ENCODE results near the gene LPCAT2.

Gene LPCAT2

DNA sequence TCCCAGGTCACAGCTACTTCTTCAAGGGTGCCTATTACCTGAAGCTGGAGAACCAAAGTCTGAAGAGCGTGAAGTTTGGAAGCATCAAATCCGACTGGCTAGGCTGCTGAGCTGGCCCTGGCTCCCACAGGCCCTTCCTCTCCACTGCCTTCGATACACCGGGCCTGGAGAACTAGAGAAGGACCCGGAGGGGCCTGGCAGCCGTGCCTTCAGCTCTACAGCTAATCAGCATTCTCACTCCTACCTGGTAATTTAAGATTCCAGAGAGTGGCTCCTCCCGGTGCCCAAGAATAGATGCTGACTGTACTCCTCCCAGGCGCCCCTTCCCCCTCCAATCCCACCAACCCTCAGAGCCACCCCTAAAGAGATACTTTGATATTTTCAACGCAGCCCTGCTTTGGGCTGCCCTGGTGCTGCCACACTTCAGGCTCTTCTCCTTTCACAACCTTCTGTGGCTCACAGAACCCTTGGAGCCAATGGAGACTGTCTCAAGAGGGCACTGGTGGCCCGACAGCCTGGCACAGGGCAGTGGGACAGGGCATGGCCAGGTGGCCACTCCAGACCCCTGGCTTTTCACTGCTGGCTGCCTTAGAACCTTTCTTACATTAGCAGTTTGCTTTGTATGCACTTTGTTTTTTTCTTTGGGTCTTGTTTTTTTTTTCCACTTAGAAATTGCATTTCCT lies 3.4 kb upstream of the LPCAT2 start:
- peak; percentile 13 for DNase-seq

GRCh38 chr16:55506083-55506482 lies 2.8 kb upstream of the LPCAT2 start:
- DNase-seq, result no peak

DNA sequence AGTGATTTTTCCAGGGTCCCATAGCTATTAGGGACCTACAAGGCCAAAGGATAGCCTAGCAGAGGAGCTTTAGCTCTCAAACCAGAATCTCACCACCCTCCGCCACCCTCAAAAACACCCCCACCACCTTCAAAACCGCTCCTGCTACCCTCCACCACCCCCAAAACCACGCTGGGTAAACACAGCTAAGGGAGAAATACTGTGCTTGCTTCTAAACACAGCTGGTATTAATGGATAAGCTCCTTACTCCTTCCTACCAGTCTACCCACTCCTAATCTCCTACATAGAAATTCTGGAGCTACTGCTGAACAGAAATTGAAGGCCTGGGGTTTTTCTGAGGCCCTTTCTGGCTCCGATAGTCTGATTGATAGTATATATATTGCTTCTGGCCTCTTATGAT lies 2.2 kb upstream of the LPCAT2 start:
- no peak for DNase-seq

- peak; percentile 8 for DNase-seq
Observed at GRCh38 chr16:55508271-55508921, 476 bp upstream of the LPCAT2 start.

GRCh38 chr16:55510185-55510805 lies 1.4 kb downstream of the LPCAT2 start:
- DNase-seq, result no peak

- no peak for DNase-seq
Observed at GRCh38 chr16:55512941-55513340, 4.1 kb downstream of the LPCAT2 start.

DNA sequence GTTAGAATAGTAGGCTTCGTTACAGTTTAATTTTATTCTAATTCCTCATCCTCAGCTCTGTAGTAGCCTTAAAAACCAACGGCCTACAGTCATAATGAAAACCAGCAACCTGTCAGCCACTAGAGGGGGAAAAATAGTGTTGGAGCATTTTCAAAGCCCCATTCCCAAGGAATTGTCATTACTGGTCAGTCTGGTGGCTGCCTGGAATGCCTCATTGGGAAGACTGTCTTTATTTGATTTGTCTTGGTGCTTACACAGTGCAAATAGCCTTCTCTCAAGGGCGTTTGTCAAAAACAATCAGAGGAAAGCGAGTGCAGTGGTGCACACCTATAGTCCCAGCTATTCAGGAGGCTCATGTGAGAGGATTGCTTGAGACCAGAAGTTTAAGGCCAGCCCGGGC lies 4.7 kb downstream of the LPCAT2 start:
- no peak for DNase-seq

GRCh38 chr16:55515111-55515510 lies 6.2 kb downstream of the LPCAT2 start:
- no peak for DNase-seq

DNA sequence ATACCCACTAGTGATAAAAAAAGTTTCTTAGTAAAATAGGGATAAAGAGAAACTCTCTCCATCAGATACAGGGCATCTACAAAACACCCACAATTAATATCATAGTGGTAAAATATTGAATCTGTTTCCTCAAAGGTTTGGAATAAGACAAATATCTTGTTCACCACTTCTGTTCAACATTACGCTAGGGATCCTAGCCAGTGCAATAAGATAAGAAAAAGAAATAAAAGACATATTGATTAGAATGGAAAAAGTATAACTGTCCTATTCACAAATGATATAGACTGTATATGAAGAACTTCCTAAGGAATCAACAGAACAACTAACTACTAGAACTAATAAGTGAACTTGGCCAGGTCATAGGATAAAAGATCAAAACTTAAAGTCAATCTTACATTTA lies 12.9 kb downstream of the LPCAT2 start:
- DNase-seq, result no peak

DNA sequence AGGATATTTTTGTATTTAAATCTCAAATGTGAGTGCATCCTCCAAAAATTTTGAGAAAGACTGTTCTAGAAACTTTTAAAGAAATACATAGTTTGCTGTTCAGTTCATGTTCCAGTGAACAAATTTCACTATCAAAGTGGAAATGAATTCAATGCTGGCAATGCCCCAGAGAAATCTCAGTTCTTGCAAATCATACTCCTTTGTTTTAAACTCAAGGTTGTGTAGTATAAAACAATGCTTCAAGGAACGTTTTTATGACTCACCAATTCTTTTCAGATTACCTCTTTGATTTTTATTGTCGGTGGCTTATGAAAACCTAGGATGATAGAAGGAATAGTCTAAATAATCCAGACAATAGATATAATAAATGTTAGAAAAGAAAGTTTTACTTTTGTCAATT lies 17.6 kb downstream of the LPCAT2 start:
- no peak for DNase-seq

DNA sequence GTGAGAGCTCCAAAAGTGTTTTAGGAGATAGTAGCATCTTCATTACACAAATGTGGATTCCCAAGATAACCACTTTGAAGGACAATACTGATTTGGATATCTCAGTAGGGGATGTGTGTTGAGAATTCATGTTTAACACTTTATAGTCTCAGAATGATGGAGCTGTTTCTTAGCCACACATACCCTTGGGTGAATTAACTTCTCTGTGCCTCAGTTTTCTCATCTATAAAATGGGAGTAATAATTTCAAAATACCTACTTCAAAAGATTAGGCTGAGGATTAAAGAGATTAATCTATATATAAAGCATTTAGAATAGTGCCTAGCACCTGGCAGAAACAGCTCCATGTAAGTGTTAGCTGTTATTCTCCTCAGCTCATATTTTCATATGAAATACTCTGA lies 19.0 kb downstream of the LPCAT2 start:
- DNase-seq, result no peak

GRCh38 chr16:55529018-55529417 lies 20.1 kb downstream of the LPCAT2 start:
- DNase-seq, result no peak

DNA sequence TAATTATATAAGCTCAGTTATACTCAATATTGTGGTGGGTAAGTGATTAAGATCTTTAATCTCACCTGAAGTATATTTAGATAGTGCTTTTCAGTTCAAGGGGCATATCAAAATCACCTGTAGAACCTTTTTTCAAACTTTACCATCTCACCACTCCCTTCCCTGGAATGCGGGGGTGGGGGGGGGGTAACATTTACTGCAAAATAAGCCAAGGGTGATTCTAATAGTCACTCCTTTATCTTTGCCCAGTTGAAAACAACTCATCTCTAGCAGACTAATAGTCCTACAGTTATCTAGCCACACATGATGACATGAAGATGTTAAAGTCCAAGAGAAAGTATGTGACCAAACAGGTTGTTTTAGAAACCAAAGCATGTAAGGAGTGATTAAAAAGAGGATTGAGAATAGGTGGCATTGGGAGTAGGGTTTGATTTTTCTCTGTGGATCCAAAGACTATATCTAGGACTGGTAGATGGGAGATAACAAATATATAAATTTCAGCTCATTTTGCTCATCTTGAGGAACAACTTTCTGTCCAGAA lies 21.5 kb downstream of the LPCAT2 start:
- no peak for DNase-seq

GRCh38 chr16:55532227-55532626 lies 23.4 kb downstream of the LPCAT2 start:
- DNase-seq, result no peak

- no peak for DNase-seq
Observed at GRCh38 chr16:55534756-55535155, 25.9 kb downstream of the LPCAT2 start.

DNA sequence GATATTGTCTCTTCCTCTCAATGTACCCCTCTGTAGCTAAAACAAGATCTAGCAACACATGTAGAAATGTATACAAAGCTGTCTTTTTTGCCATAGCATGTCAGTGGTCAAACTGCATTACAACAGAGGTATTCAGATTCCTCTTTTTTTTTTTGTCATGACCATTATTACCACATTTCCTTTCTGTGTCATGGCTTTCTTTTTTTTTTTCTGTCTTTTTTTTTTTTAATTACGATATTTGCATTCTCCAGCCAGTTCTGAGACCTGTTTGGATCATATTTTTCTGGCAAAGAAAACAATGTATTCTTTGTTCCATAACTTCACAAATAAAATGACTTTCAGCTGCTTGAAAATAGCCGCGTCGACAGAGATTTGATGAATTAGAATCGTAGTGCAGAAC lies 30.2 kb downstream of the LPCAT2 start:
- no peak for DNase-seq

GRCh38 chr16:55539488-55539887 lies 30.6 kb downstream of the LPCAT2 start:
- no peak for DNase-seq

DNA sequence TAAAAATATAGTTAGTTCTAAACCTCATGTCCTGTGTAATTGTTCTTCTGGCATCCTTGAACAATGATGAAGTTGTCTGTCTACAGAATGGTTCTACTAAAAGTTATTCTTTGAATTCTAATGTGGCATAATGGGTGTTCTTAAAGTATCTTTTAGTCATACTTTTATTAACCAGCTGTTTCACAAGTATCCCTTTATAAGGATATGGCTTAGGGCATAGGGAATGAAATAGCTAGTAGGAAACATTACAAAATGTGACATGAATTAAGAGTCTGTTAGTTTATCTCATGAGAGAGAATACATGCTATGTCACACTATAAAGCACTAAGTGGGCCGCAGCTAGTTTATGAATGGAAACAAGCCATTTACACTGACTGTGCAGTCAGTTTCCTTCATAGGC lies 31.3 kb downstream of the LPCAT2 start:
- DNase-seq, result no peak

- no peak for DNase-seq
Observed at GRCh38 chr16:55542459-55543082, 33.7 kb downstream of the LPCAT2 start.

DNA sequence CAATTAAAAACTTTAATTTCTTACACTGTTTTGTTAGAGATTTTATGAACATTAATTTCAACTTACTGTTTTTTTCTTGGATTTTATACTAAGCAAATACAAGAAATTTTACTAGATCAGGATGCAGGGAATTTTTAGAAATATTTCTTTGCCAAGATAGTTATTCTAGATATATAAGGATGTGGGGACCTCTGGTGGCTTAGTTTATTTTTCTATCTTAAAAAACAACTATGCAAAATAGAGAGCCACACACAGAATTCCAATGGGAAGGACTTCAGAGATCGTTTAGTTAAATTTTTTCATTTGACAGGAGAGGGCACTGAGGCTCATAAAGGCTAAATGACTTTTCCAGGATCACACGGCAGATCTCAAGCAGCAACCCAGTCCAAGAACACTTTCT lies 34.6 kb downstream of the LPCAT2 start:
- DNase-seq, result no peak

DNA sequence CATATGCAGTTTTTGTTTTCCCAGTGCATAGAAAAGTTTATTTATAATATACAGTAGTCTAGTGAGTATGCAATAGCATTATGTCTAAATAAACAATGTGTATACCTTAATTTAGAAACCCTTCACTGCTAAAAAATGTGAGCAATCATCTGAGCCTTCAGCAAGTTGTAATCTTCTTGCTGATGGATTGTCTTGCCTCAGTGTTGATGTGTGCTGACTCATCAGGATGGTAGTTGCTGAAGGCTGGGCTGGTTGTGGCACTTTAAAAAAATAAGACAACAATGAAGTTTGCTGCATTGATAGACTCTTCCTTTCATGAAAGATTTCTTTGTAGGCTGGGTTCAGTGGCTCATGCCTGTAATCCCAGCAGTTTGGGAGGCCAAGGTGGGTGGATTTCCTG lies 43.7 kb downstream of the LPCAT2 start:
- no peak for DNase-seq

DNA sequence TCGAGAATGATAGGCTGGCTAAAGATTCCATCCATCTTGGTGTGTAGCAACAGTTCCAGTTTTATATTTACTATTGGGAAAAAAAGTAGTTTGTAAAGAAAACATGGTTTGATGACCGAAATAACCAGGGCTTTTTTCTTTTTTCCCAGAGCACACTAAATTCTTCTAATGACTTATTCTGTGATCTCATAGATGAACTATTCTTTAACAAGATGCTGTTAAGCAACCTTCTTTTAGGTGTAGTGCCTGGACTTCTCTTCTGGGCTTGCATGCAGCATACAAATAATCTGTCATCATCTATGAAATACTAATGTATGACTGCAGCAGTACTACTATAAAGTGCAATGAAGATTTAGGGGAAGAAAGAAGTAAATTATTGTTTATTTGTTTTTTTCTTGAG lies 46.6 kb downstream of the LPCAT2 start:
- DNase-seq, result no peak

GRCh38 chr16:55557186-55557585 lies 48.3 kb downstream of the LPCAT2 start:
- no peak for DNase-seq

DNA sequence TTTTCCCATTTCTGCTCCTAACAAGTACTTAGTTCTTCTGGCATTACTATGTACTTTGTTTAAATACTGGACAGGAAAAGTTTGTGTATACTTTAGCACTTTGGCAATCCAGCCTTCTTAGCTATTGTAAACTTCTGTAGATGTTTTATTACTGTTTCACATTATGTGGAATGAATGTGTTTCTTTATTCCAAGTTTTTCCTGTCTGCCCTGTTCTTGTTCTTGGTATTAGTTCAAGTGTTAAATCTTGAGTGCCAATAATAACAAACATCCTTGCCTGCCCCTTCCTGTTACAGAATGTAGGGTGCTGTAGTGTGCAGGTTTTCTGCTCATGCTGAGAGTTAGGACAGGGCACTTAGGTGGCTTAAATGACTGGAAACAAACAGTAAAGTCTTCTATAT lies 50.4 kb downstream of the LPCAT2 start:
- DNase-seq, result no peak
